H9 (cell line): ENCODE measurements around the gene LUZP1. TPM values are rescaled to one million over a fixed set of nuclear protein-coding genes. Genes with fewer than 3 reads are reported as not detected.

Source experiments
- DNase-seq: peaks from one replicate; pipeline ENCODE4 v3.0.0-alpha.2; 2017
- H2AFZ ChIP-seq: one replicate; pipeline ENCODE4 v1.6.1; 2013; ENCODE audit warnings: mild to moderate bottlenecking, low read length, control low read depth, moderate library complexity
- H2AK5ac ChIP-seq: 2 replicates; pipeline ENCODE4 v1.6.1; 2013; ENCODE audit warnings: low read length, control low read depth, mixed read lengths; ENCODE audit not compliant: insufficient read length
- H2BK120ac ChIP-seq: one replicate; pipeline ENCODE4 v1.6.1; 2013; ENCODE audit warnings: low read depth, mild to moderate bottlenecking, low read length, control low read depth, inconsistent platforms; ENCODE audit not compliant: poor library complexity, severe bottlenecking
- H2BK12ac ChIP-seq: 2 replicates; pipeline ENCODE4 v1.6.1; 2013; ENCODE audit warnings: low read length, control low read depth, mixed read lengths, low read depth; ENCODE audit not compliant: insufficient read length
- H2BK15ac ChIP-seq: 2 replicates; pipeline ENCODE4 v1.6.1; 2013; ENCODE audit warnings: low read depth, low read length, control low read depth
- H2BK20ac ChIP-seq: one replicate; pipeline ENCODE4 v1.6.1; 2013; ENCODE audit warnings: low read depth, mild to moderate bottlenecking, low read length, control low read depth, inconsistent platforms; ENCODE audit not compliant: poor library complexity, severe bottlenecking
- H2BK5ac ChIP-seq: 2 replicates; pipeline ENCODE4 v1.6.1; 2013; ENCODE audit warnings: low read length, control low read depth, mixed read lengths; ENCODE audit not compliant: insufficient read length
- H3K14ac ChIP-seq: 2 replicates; pipeline ENCODE4 v1.6.1; 2013; ENCODE audit warnings: low read length, control low read depth; ENCODE audit not compliant: insufficient read depth
- H3K18ac ChIP-seq: 2 replicates; pipeline ENCODE4 v1.6.1; 2013; ENCODE audit warnings: low read depth, mild to moderate bottlenecking, mixed read lengths, low read length, control low read depth; ENCODE audit not compliant: insufficient read length
- H3K23ac ChIP-seq: 2 replicates; pipeline ENCODE4 v1.6.1; 2013; ENCODE audit warnings: low read length, control low read depth, mixed read lengths, low read depth; ENCODE audit not compliant: insufficient read length
- H3K23me2 ChIP-seq: 2 replicates; pipeline ENCODE4 v1.6.1; 2013; ENCODE audit warnings: low read depth, mild to moderate bottlenecking, mixed read lengths, low read length, control low read depth; ENCODE audit not compliant: insufficient read length, poor library complexity, severe bottlenecking
- H3K27ac ChIP-seq: 2 replicates; pipeline ENCODE4 v1.5.1; 2013; ENCODE audit warnings: low read length, control low read depth, mixed read lengths, low read depth; ENCODE audit not compliant: insufficient read length
- H3K27me3 ChIP-seq: 2 replicates; pipeline ENCODE4 v1.6.1; 2013; ENCODE audit warnings: low read length, control low read depth, inconsistent platforms; ENCODE audit not compliant: insufficient read depth
- H3K4ac ChIP-seq: 2 replicates; pipeline ENCODE4 v1.6.1; 2013; ENCODE audit warnings: low read depth, mild to moderate bottlenecking, control low read depth, inconsistent platforms, low read length, moderate library complexity
- H3K4me1 ChIP-seq: 2 replicates; pipeline ENCODE4 v1.6.1; 2013; ENCODE audit warnings: low read length, control low read depth, inconsistent platforms; ENCODE audit not compliant: insufficient read depth
- H3K4me2 ChIP-seq: 2 replicates; pipeline ENCODE4 v1.6.1; 2013; ENCODE audit warnings: low read length, control low read depth, mixed read lengths; ENCODE audit not compliant: insufficient read length, insufficient read depth
- H3K56ac ChIP-seq: 2 replicates; pipeline ENCODE4 v1.6.1; 2013; ENCODE audit warnings: low read depth, mild to moderate bottlenecking, mixed read lengths, low read length, control low read depth; ENCODE audit not compliant: insufficient read length
- H3K79me1 ChIP-seq: 2 replicates; pipeline ENCODE4 v1.6.1; 2013; ENCODE audit warnings: low read depth, mild to moderate bottlenecking, moderate library complexity, low read length, control low read depth, inconsistent platforms; ENCODE audit not compliant: insufficient read depth, poor library complexity, severe bottlenecking
- H3K79me2 ChIP-seq: 2 replicates; pipeline ENCODE4 v1.6.1; 2013; ENCODE audit warnings: low read length, control low read depth, inconsistent platforms; ENCODE audit not compliant: insufficient read depth
- H3K9ac ChIP-seq: 2 replicates; pipeline ENCODE4 v1.6.1; 2013; ENCODE audit warnings: low read length, control low read depth, mixed read lengths; ENCODE audit not compliant: insufficient read length; ENCODE audit errors: extremely low read depth
- H3K9me3 ChIP-seq: one replicate; pipeline ENCODE4 v1.6.1; 2013; ENCODE audit warnings: low read depth, low read length, inconsistent platforms; ENCODE audit not compliant: control insufficient read depth
- H3T11ph ChIP-seq: one replicate; pipeline ENCODE4 v1.6.1; 2013; ENCODE audit warnings: mild to moderate bottlenecking, low read length, control low read depth, inconsistent platforms
- H4K20me1 ChIP-seq: one replicate; pipeline ENCODE4 v1.6.1; 2013; ENCODE audit not compliant: control insufficient read depth, insufficient read length, insufficient read depth
- H4K5ac ChIP-seq: 2 replicates; pipeline ENCODE4 v1.6.1; 2013; ENCODE audit warnings: low read depth, mild to moderate bottlenecking, mixed read lengths, low read length, control low read depth; ENCODE audit not compliant: insufficient read length
- H4K8ac ChIP-seq: replicated peaks from 2 replicates; pipeline ENCODE4 v1.6.1; 2013; ENCODE audit warnings: low read length, control low read depth, mixed read lengths, low read depth; ENCODE audit not compliant: insufficient read length
- H4K91ac ChIP-seq: 2 replicates; pipeline ENCODE4 v1.6.1; 2013; ENCODE audit warnings: low read depth, mild to moderate bottlenecking, moderate library complexity, mixed read lengths, low read length, control low read depth; ENCODE audit not compliant: insufficient read length
- H3K27ac Mint-ChIP-seq, 3 experiments: 2 replicates in 2 of 3; 3 replicates in 1 of 3; pipeline ENCODE4 v1.8.0; 2020 to 2021; ENCODE audit warnings: mixed read lengths in 3 of 3, mild to moderate bottlenecking in 1 of 3, moderate library complexity in 1 of 3
- H3K27me3 Mint-ChIP-seq: 2 replicates; pipeline ENCODE4 v1.8.0; 2021; ENCODE audit warnings: low read depth, mild to moderate bottlenecking, moderate library complexity, mixed read lengths
- H3K36me3 Mint-ChIP-seq, 3 experiments: 2 replicates in 2 of 3; 3 replicates in 1 of 3; pipeline ENCODE4 v1.8.0; 2020 to 2021; ENCODE audit warnings: low read depth in 3 of 3, mixed read lengths in 3 of 3; ENCODE audit not compliant: insufficient read depth in 1 of 3
- H3K4me1 Mint-ChIP-seq, 2 experiments: 2 replicates each; pipeline ENCODE4 v1.8.0; 2020; ENCODE audit warnings: mixed read lengths in 2 of 2
- H3K4me3 Mint-ChIP-seq, 2 experiments: 2 replicates in 1 of 2; 3 replicates in 1 of 2; pipeline ENCODE4 v1.8.0; 2020 to 2021; ENCODE audit warnings: mild to moderate bottlenecking in 2 of 2, mixed read lengths in 2 of 2, moderate library complexity in 1 of 2
- H3K9me3 Mint-ChIP-seq, 2 experiments: 2 replicates in 1 of 2; 3 replicates in 1 of 2; pipeline ENCODE4 v1.8.0; 2020; ENCODE audit warnings: mild to moderate bottlenecking in 2 of 2, mixed read lengths in 2 of 2, moderate library complexity in 1 of 2
- CTCF ChIP-seq: fragments of 200-600 bp; sonication (generic); conservative IDR thresholded peaks from 3 replicates; pipeline ENCODE4 v1.8.0; 2021; ENCODE audit warnings: antibody characterized with exemption, mild to moderate bottlenecking
- WGBS: extraction: QIAGEN DNeasy Blood & Tissue Kit; methylation state at CpG from one replicate; pipeline ENCODE4 v1.1.7; 2013; ENCODE audit warnings: missing lambda C conversion rate, low lambda C conversion rate, mixed read lengths; ENCODE audit not compliant: insufficient read length; ENCODE audit errors: extremely low coverage; 5-methylcytosine and 5-hydroxymethylcytosine counted together
- total RNA-seq: library from RNA; stranded (reverse); gene quantifications from 2 replicates; pipeline ENCODE4 v1.2.1, GENCODE V29; 2021

LUZP1 gene
- total RNA-seq, 1 experiment from 2014 or later: 48.2 TPM

- peaks cover 5 to 11% of the 10 kb centered on the region in 2 experiments for H3K4me1 Mint-ChIP-seq
- Histone ChIP-seq H3K4me1 (no peaks in the 10 kb centered on the region), H2AK5ac (no peak overlapping the region)
Measured at GRCh38 chr1:23148084-23148483, 20.6 kb downstream of the LUZP1 start.

More at GRCh38 chr1:23148084-23148483, 20.6 kb downstream of the LUZP1 start:
- Histone ChIP-seq H4K20me1 (peaks cover 2% of the 10 kb centered on the region), H2BK20ac (no peak overlapping the region), H3K56ac (no peak overlapping the region), H2BK120ac (no peak overlapping the region), H2AFZ (no peak overlapping the region), H3K18ac (no peak overlapping the region), H2BK5ac (no peak overlapping the region), H3K27ac (no peak overlapping the region), H3K9me3 (no peaks in the 10 kb centered on the region), H3K4me2 (no peak overlapping the region), H3K79me2 (peaks cover 23% of the 10 kb centered on the region; the same call in 1 of the 2 replicates), H3K4ac (no peak overlapping the region), H4K5ac (no peak overlapping the region), H3K14ac (no peak overlapping the region), H3K27me3 (no peaks in the 10 kb centered on the region), H3K23me2 (no peaks in the 10 kb centered on the region), H3K23ac (no peak overlapping the region), H3K79me1 (peaks cover 3% of the 10 kb centered on the region), H2BK15ac (no peak overlapping the region), H2BK12ac (no peak overlapping the region), H4K91ac (no peak overlapping the region), H4K8ac (no peak overlapping the region), H3K9ac (no peak overlapping the region), H3T11ph (no peak overlapping the region)
- H3K36me3 Mint-ChIP-seq: peaks cover 0 to 7% (median 0%) of the 10 kb centered on the region in 3 experiments; a peak in 1 of 7 replicates
- H3K27ac Mint-ChIP-seq: no peak overlapping the region; a peak in 1 of 7 replicates
- DNase-seq: no peak
- H3K4me3 Mint-ChIP-seq: no peak overlapping the region
- no peak for TF ChIP-seq CTCF
- H3K27me3 Mint-ChIP-seq: no peaks in the 10 kb centered on the region
- H3K9me3 Mint-ChIP-seq: no peaks in the 10 kb centered on the region
- WGBS: no CpG with 5 or more reads among the region's 4 CpGs
